Activated CD8-positive, alpha-beta memory T cell treated with anti-CD3 and anti-CD28 coated beads for 4 hours (primary cell): ENCODE measurements around the gene FMN1.

ENCODE experiments used
- DNase-seq, 2 donors: peaks; one replicate each; pipeline ENCODE4 v3.0.0-alpha.2; 2020; ENCODE audit warnings: low read depth in 2 of 2

FMN1 gene

DNA sequence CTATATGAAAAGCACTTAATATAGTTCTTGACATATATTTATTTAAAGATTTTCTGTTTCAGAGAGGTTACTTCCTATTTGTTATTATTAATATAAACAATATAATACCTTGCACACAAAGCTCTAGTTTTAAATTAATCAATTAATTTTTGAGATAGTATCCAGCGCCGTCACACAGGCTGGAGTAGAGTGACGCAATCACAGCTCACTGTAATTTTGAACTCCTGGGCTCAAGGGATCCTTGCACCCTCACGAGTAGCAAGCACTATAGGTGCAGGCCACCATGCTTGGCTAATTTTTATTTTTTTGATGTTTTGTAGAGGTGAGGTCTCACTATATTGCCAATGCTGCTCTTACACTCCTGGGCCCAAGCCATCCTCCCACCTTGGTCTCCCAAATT lies 267.4 kb downstream of the FMN1 start:
- no peak for DNase-seq

DNA sequence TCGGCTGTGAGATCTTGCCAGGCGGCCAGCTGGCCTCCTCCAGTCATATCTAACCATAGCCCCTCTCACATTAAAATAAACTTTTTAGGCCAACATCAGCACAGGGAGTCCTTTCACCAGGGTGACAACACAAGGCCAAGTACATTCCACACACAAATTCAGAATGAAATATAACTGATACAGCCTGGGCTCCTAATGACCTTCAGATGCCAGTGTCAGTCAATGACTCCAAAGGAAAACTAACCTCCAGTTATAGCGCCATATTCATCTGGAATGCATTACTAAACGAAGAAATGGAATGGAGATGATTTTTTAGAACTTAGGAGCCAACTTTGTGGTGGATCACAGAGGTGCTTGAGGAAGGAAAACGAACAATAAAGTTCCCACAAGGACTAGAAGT lies 271.3 kb downstream of the FMN1 start:
- DNase-seq: no peak

DNA sequence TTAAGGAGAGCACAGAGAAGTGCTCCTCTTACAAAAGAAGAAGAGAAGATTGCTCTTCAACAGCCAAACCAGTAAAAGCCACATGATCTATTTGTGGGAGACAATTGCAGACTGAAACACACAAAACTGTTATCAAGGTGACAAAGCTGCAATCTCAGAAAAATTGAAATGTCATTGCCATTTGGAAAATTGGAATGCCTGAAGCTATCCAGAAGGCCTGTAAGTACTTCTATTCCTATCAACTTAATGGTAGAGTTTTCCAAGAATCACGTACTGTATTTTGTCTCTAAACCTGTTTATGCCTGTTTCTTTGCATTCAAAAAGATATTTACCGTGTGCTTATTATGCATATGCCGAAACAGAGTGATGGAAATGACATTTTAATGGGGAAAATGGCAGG lies 272.0 kb downstream of the FMN1 start:
- no peak for DNase-seq

DNA sequence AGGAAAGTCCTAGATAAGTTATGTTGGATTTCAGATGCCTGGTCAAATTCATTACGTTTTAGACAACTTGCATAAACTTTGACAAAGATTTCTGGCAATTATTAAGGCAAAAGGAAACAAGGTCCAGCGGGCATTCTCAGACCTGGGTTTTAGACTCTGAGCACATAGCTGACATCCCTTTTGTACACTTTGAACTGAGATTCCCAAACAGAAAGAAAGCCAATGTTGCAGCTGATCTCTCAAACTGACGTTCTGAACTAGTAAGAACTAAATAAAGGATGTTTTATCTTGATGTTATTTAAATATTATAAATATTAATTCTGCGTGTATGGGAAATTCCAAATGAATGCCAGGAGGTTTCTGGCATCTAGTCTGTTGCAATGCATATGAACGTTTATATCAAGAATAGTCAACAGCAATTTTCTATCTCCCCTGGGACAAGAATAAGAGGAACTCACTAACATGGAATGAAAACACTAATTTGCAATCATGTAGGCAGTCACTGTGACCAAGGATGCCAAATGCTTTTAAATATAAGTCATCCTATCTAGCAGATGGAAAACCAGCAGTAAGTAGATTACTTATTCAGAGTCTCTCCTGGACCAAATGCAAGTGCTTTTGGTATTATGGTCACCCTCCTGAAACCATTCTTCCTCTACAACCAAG lies 274.6 kb downstream of the FMN1 start:
- no peak for DNase-seq

DNA sequence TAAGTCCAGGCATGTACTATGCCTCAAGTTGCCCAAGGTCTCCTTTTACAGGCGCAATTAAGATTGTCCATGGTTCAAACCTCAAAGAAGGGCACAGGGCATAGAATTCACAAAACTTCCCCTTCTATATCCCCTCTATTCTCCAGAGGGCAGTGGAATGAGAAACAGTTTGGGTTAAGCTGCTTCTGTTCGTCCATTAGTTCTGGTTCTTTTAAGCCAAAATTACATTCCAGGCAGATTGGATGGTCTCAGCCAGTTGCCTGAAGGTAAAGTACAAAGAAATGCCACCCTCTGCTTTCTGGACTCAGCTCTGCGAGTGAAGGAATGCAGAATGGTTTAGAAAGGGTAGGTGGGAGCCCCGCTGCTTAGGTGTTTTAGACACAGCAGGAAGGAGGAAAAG lies 276.0 kb downstream of the FMN1 start:
- no peak for DNase-seq

DNA sequence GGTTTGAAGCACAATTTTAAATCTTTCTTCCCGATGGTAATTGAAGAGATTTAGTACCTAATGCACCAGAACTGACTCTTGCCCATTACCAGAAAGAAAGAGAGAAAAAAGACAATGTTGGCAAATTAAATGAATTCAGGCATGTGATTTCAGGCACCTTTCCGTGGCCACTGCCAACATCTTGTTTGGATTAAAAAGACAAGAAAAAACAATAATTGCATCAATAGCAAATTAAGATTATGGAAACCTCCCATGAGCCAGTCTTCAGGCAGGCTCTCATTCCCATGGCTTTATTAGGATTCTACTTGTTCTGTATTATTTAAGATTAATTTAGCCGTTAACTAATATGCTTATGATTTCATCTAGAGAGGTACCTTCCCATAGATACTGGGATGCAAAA lies 283.7 kb downstream of the FMN1 start:
- DNase-seq: no peak

DNA sequence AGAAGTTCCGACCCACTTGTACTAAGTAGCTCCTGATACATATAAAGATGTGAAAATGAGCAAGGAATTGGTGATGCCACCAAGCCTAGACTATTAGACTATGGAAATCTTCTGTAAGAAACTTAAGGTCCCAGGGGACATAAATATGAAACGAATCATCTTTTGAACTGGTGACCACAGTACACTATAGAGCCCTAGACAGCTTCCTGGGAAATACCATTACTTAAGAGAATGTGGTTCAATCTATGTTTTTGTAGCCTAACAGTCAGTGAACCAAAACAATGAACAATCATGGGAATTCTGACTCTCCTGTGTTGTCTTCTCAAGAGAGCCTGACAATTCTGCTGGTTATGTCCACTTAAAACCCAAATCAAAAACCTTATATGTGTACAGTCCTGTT lies 285.1 kb downstream of the FMN1 start:
- DNase-seq: no peak

DNA sequence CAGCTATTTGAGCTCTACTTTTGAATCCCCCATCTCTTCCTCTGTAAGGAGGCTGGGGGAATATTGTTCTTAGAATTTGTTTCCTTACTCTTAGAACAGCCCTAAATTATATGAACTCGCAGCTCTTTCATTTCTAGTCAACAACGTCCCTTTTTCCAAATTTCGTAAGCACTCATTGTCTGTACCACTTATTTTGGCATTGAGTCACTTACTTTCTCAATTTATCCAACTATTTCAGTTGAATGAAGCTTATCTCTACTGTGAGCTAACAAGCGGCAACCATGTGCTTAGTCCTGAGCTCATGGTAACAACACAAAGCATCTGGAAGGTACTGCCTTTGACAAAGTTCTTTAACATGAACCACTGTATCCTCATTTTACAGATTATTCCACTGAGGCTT lies 285.6 kb downstream of the FMN1 start:
- no peak for DNase-seq

DNA sequence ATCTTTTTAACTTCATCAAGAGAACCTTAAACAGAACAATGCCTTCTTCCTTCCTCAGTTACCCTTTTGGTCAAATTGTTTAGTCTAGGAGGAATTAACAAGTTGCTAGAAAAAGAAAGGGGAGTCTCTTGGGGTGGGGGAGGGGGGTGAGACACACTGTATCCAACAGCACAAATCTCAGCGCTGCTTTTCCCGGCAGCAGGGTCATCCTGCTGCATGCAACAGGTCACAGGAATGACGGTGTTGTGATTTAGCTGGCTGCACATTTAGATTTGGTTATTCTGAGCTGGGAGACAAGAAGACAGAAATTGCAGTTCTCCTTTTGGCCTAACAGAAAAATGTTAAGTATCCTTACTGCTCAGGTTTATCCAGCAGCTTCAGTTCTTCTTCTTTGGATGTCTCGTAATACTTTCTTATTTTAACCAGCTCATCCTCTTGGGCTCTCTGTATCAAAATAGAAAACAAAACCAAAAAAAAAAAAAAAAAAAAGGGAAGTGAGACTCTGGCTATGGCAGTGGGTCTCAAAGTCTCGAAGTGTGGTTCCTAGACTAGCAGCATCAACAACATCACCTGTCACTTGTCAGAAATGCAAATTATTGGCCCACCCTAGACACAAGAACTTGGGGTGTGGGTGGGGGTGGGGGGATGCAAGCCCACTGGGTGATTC lies 286.2 kb downstream of the FMN1 start:
- no peak for DNase-seq

DNA sequence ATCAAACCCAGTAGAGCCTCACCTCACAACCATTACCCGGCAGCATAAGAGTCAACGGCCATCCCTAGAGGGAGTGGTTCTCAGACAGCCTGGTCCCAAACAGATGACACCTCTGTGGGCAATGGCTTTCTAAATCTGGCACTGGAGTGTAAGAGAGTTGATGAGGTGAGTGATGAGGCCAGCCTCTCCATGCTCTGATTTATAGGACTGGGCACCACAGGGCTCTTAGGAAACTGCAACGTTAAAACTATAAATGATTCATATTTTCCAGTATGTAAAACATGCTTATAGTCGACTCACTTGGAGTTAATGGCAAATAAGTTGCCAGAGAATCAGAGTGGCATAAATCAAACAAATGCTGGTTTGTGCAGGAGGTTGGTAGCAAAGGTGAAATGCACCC lies 289.0 kb downstream of the FMN1 start:
- no peak for DNase-seq

DNA sequence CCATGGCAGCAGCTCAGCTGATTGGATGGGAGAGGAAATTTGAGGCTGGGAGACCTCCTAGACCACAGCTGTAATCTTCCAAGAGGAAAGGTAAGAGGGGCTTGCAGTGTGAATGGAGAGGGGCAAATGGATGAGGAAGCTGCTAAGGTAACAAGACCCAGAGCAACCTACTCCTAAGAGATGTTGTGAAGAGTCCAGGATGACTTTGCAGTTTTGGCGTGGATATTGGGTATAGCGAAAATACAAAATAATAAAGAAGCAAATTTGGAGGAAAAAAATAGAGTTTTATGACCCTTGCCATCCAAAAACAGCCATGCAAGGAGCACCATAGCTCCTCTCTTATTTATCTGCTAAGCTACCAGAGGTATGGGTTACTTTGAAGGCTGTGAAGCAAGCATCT lies 290.1 kb downstream of the FMN1 start:
- DNase-seq: no peak

DNA sequence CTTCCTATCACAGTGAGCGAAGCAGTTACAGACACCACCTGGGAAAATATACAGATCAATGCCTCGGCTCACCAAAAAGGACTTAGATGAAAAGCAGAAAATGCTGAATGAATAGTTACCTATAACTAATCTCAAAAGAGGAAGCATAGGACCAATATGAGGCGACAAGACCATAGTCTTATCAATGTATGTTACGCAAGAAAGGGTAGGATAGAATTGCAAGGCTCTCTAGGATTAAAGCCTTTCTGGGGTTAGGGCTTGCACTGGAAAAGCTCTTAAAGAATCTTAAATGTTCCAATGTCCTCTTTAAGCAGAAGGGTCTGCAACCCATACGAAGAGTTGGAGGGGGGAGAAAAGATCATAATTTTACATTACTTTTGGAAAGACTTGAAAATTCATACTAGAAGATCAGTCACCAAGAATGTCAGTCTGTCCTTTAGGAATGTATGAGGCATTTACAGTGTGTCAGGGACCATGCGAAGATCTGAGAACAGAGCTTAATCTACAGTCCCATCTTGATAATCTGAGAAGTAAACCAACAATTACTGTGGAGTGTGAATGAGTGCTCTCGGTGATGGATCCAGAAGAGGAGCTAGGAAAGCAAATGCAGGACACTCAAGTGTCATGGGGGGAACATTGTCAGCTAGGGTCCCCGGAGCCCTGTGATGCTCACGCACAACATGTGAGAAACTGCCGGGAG lies 290.8 kb downstream of the FMN1 start:
- DNase-seq: no peak

DNA sequence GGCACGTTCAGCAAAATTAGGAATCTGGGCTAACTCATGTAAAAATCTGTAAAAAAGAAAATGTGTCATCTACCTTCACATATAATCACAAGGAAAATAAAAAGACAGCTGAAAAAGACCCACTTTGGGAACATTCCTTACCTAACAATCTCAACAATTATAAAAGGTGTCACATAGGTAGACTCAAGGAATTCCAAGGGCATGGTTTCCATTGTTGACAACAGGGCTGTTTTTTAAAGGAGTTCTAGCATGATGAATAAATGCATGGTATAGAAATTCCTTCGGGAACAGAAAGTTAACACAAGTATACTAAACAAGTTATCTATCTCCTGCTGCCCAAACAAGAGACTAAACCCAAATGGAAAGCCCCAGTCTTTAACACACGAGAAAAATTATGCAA lies 292.5 kb downstream of the FMN1 start:
- DNase-seq: no peak

DNA sequence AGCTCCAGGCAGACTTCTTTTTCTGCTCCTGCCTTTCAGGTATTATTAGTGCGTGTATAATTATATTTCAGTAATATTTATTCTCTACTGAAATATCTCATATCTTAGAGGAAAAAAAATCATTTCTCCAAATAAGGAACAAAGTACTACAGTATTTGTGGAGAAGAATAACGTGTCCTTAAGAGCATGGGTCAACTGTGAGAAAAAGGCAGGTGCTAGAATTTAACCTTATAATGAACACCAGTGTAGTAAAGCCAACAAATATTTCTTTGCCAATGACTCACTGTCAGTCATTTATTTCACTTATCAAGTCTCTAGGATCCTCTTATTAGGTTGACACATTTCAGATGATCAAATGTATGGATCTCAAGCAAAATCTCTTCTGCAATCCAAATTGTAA lies 293.3 kb downstream of the FMN1 start:
- DNase-seq: no peak

DNA sequence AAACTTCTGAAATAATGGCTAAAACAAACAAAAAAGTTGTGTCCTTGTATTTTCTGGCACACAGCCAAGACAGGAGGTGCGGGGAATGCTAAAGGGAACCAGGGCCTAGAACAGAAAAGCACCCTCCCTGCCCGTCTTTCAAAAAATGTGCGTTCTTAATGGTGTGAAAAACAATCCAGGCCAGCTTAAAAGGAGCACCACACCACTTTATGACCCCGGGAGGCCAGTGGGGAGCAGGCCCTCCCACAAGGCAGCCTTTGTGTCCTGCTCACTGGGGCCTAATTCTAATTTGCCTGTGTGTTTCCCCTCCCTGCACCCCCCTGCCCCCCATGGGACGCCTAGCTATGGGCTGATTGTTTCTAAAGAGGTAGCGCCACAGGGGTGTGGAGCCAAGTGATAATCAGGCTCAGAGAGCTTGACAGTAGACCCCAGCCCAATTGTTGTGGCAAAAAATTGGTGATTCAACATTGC lies 295.4 kb downstream of the FMN1 start:
- no peak for DNase-seq

DNA sequence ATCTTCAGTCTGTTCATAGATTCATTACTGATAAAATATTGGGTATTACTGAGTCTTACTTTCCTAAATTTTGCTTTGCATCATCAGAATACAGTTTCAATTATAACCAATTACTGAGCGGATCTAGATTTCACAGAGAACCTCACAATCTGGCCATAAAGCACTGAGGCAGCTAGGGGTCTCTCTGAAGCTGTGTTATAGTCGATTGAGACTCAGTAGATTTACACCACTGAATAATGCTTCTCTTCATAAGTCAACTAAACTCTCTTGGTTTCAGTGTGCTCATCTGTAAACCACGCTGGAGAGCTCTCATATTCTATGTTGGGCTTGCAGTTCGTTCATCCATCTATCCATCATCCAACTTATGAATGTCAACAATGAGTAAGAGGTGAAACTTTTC lies 296.1 kb downstream of the FMN1 start:
- DNase-seq: no peak

DNA sequence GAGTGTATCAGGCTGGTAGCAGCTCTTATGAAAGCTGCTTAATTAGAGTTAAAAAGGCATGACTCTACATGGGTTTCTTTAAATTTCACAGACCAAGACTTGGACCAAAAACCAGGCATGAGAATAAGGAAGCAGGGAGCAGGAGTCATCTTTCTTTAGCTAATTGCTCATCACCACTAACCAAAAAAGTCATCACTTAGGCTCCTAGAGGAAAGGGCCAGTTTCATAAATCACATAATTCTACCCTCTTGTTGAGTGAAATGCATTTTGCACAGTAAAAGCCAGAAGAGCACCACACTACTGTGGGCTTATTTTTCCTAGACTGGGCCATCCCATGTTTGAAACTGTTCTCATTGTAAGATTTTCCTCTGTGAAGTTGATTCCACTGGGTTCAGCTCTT lies 301.1 kb downstream of the FMN1 start:
- no peak for DNase-seq

DNA sequence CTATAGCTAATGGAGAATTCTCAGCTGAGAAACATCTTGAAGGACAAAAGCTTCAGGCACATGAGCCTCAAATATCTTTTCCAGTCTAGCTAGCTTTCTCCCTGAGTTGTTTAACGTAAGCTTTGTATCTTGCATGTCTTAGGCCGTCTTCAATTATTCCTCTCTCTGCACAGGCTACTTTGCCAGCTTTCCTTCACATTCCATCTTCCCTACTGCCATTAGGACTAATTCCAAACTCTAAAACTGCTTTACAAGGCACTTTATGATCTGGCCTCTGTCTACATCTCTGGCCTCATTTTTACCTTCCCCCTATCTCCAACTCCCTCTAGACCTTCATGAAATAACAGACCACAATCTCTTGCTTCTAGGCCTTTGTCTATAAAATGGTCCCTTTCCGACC lies 305.3 kb downstream of the FMN1 start:
- DNase-seq: no peak

DNA sequence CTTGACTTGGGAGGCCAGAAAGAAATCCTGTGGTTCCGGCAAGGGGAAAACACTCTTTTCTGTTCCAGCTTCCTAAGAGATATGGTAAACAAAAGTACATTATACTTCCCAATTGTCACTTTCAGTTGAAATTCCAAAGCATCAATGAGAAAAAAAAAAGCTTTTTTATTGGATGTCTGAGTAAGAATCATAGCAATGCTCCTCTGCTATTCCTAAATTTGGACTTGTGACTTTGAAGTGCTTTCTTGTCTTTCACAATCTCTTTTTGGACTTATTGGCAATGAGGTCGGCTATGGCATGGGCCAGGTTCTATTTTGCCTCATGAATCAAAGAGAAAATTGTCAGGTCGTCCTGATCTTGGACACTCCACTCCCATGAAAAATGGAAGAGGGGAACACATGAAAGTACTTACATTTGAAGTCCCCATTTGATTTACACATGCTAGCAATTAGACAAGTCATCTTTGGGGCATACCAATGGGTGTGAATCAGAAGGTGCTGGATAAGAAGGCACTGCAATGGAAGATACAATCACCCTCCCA lies 306.2 kb downstream of the FMN1 start:
- no peak for DNase-seq

DNA sequence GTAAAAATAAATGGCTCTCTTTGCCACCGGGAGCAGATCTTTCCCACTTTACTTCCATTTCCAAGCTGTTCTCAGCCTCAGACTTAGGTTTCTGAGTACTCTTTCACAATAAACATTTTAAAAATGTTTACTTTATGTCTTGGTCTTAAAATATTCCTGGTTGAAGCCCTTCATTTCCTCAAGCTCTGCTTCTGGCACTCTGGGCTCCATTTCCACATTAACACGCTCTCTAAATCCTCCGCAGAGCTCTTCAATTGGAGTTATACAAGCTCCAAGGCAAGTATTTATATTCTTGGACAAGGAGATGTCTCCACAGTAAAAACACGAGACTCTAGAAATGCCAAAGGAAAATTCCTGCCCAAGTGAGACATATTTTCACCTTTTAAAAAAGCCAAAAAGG lies 307.4 kb downstream of the FMN1 start:
- DNase-seq: no peak

DNA sequence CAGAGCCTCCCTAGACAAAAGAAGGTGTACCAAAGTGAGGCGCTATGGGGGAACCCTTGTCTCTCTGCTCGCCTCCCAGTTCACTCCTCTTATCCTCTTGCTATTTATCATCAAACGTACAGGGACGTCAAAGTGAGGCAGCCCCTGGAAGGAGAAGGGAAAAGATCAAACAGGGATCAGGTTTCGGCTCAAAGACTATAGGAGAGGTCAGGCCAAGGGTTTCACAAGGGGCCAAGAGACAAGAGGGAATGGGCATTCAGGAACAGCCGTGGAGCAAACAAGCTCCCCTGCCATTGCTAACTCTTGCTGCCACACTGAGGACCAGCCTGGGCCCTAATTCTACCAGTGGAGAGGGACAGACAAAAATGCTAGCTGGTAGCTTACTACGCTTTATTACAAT lies 308.1 kb downstream of the FMN1 start:
- DNase-seq: no peak

DNA sequence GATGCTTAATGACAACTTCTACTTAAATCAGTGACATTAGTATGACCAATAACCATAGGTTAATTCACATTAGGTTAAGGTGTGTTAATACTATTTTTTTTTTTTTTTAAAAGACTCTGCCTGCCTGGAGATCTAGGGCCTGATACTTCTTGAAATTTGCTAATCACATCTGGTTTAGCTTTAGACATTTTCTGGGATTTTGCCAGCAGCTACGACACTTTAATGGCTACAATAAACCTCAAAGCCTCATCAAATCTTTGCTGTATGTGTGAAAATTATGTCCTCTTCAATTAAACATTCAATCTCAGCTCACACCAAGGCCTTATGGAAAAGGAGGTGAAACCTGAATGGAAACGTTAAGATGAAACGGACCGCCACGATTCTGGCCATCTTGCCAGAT lies 308.8 kb downstream of the FMN1 start:
- no peak for DNase-seq

DNA sequence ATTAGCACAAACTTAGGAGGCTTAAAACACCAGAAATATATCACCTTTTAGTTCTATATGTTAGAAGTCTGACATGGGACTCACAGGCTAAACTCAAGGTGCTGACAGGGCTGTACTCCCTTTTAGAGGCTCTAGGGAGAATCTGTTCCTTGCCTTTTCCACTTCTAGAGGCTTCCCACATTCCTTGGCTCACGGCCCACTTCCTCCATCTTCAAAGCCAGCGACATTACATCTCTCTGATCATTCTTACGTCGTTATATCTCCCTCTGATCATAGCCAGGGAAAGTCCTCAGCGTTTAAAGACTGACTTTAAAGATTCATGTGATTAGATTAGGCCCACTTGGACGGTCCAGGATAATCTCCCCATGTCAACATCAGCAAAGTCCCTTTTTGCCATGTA lies 310.4 kb downstream of the FMN1 start:
- no peak for DNase-seq
